HepG2 (cell line): ENCODE results near the gene AKT2. TPM values are rescaled to one million over a fixed set of nuclear protein-coding genes. Genes with fewer than 3 reads are reported as not detected.

ENCODE experiments used
- FOXA1 ChIP-seq, 2 experiments: fragments of 450-650 bp in 1 of 2; sonication (generic) in 1 of 2; formaldehyde crosslinking in 1 of 2; IDR thresholded peaks; 2 replicates each; pipeline versions ENCODE4 v1.4.0 to v1.6.1; 2016 to 2020; ENCODE audit warnings: missing genetic modification reagents in 1 of 2
- NFE2L2 ChIP-seq: fragments of 150-350 bp; IDR thresholded peaks from 2 replicates; pipeline ENCODE4 v1.6.1; 2014; ENCODE audit warnings: low read length
- NR2F2 ChIP-seq: IDR thresholded peaks from 2 replicates; pipeline ENCODE4 v1.6.1; 2012; ENCODE audit warnings: low read depth, inconsistent platforms, borderline replicate concordance
- POLR2AphosphoS5 ChIP-seq: IDR thresholded peaks from 2 replicates; pipeline ENCODE4 v1.6.1; 2012; ENCODE audit warnings: low read depth, low read length
- PPARG ChIP-seq: conservative IDR thresholded peaks from 2 replicates; pipeline ENCODE4 v1.6.1; 2016; ENCODE audit warnings: missing biosample characterization, missing genetic modification reagents
- PTBP1 ChIP-seq: fragments of 200-400 bp; formaldehyde crosslinking; IDR thresholded peaks from 2 replicates; pipeline ENCODE4 v1.6.1; 2018; ENCODE audit warnings: low read length, low read depth; ENCODE audit not compliant: poor library complexity, severe bottlenecking
- RBAK ChIP-seq: sonication (generic); formaldehyde crosslinking; IDR thresholded peaks from 2 replicates; pipeline ENCODE4 v1.5.1; 2020; ENCODE audit warnings: mild to moderate bottlenecking, missing genetic modification reagents
- RCOR2 ChIP-seq: IDR thresholded peaks from 2 replicates; pipeline ENCODE4 v1.6.1; 2016; ENCODE audit warnings: missing biosample characterization, missing genetic modification reagents
- SMAD1 ChIP-seq: sonication (generic); formaldehyde crosslinking; IDR thresholded peaks from 2 replicates; pipeline ENCODE4 v1.4.0; 2020; ENCODE audit warnings: missing genetic modification reagents, low read depth, mild to moderate bottlenecking, borderline replicate concordance
- ZBTB21 ChIP-seq: sonication (generic); formaldehyde crosslinking; IDR thresholded peaks from 2 replicates; pipeline ENCODE4 v1.4.0; 2020; ENCODE audit warnings: missing genetic modification reagents
- ZFP36L2 ChIP-seq: sonication (generic); formaldehyde crosslinking; IDR thresholded peaks from 2 replicates; pipeline ENCODE4 v1.4.0; 2020; ENCODE audit warnings: missing genetic modification reagents
- ZMYM4 ChIP-seq: sonication (generic); formaldehyde crosslinking; IDR thresholded peaks from 2 replicates; pipeline ENCODE4 v1.8.1; 2023; ENCODE audit warnings: mild to moderate bottlenecking, missing genetic modification reagents
- ZNF142 ChIP-seq: sonication (generic); formaldehyde crosslinking; IDR thresholded peaks from 2 replicates; pipeline ENCODE4 v1.4.0; 2020; ENCODE audit warnings: missing genetic modification reagents
- ZNF30 ChIP-seq: sonication (generic); formaldehyde crosslinking; IDR thresholded peaks from 2 replicates; pipeline ENCODE4 v1.5.0; 2020; ENCODE audit warnings: mild to moderate bottlenecking, missing genetic modification reagents
- ZNF556 ChIP-seq: sonication (generic); formaldehyde crosslinking; IDR thresholded peaks from 2 replicates; pipeline ENCODE4 v1.4.0; 2020; ENCODE audit warnings: mild to moderate bottlenecking, missing genetic modification reagents, borderline replicate concordance
- polyA plus RNA-seq, 8 experiments: library from polyadenylated mRNA; depleted of rRNA in 3 of 8; stranded (reverse) in 7 of 8; unstranded in 1 of 8; fragments of >200 nt; fragmentation: Illumina TruSeq in 4 of 8; extraction: Trizol in 4 of 8; gene quantifications; 2 replicates each; pipeline versions ENCODE4 v1.2.1 to v1.2.3, GENCODE V29; 2011 to 2016; ENCODE audit warnings: low read depth in 4 of 8, missing spikeins in 1 of 8, mixed read lengths in 1 of 8; ENCODE audit not compliant: insufficient read depth in 1 of 8
- total RNA-seq, 5 experiments: library from RNA; depleted of rRNA; stranded (reverse); fragments of >200 nt; fragmentation: Illumina TruSeq; extraction: Trizol; gene quantifications; 2 replicates each; pipeline ENCODE4 v1.2.3, GENCODE V29; 2016; ENCODE audit warnings: low read depth in 1 of 5
- TF ChIP-seq, protein P1 (sequence below): sonication (generic); formaldehyde crosslinking; IDR thresholded peaks from 2 replicates; pipeline ENCODE4 v1.5.1; 2020; ENCODE audit warnings: missing genetic modification reagents, mild to moderate bottlenecking, borderline replicate concordance
- TF ChIP-seq, protein P2 (sequence below): sonication (generic); formaldehyde crosslinking; IDR thresholded peaks from 2 replicates; pipeline ENCODE4 v1.8.1; 2022; ENCODE audit warnings: low read depth, mild to moderate bottlenecking, missing genetic modification reagents
- TF ChIP-seq, protein P3 (sequence below): sonication (generic); formaldehyde crosslinking; IDR thresholded peaks from 2 replicates; pipeline ENCODE4 v1.9.0; 2021; ENCODE audit warnings: missing genetic modification reagents, borderline replicate concordance

The AKT2 gene
- total and polyA plus RNA-seq, 2 of the 13 experiments (the other 11 are each of a cell fraction or from before 2014, with no cell fraction given) = 82.1 to 173 TPM

- no peak for TF ChIP-seq ZNF142 (CRISPR knock-in tag)
- TF ChIP-seq, protein P1, sequence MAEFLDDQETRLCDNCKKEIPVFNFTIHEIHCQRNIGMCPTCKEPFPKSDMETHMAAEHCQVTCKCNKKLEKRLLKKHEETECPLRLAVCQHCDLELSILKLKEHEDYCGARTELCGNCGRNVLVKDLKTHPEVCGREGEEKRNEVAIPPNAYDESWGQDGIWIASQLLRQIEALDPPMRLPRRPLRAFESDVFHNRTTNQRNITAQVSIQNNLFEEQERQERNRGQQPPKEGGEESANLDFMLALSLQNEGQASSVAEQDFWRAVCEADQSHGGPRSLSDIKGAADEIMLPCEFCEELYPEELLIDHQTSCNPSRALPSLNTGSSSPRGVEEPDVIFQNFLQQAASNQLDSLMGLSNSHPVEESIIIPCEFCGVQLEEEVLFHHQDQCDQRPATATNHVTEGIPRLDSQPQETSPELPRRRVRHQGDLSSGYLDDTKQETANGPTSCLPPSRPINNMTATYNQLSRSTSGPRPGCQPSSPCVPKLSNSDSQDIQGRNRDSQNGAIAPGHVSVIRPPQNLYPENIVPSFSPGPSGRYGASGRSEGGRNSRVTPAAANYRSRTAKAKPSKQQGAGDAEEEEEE = no peak
- no peak for TF ChIP-seq ZNF556 (CRISPR knock-in tag)
- no peak for TF ChIP-seq RCOR2
- TF ChIP-seq NR2F2 = peak; percentile 28; the same call in 1 of the 2 replicates
- TF ChIP-seq PPARG (CRISPR knock-in tag) = peak; percentile 54; the same call in 1 of the 2 replicates
- TF ChIP-seq ZFP36L2 (CRISPR knock-in tag) = no peak
- no peak for TF ChIP-seq ZBTB21
- no peak for TF ChIP-seq NFE2L2
- no peak for TF ChIP-seq PTBP1
- TF ChIP-seq POLR2AphosphoS5 = no peak; the same call in 1 of the 2 replicates
- no peak for TF ChIP-seq ZMYM4 (CRISPR knock-in tag)
- TF ChIP-seq FOXA1 (IDR thresholded peaks at IDR 0.05) = no peak
- TF ChIP-seq FOXA1 (CRISPR knock-in tag; IDR thresholded peaks at IDR 0.05) = 0 out of 2 replicates have a peak, but pooled peaks have one; percentile 18
- TF ChIP-seq, protein P2, sequence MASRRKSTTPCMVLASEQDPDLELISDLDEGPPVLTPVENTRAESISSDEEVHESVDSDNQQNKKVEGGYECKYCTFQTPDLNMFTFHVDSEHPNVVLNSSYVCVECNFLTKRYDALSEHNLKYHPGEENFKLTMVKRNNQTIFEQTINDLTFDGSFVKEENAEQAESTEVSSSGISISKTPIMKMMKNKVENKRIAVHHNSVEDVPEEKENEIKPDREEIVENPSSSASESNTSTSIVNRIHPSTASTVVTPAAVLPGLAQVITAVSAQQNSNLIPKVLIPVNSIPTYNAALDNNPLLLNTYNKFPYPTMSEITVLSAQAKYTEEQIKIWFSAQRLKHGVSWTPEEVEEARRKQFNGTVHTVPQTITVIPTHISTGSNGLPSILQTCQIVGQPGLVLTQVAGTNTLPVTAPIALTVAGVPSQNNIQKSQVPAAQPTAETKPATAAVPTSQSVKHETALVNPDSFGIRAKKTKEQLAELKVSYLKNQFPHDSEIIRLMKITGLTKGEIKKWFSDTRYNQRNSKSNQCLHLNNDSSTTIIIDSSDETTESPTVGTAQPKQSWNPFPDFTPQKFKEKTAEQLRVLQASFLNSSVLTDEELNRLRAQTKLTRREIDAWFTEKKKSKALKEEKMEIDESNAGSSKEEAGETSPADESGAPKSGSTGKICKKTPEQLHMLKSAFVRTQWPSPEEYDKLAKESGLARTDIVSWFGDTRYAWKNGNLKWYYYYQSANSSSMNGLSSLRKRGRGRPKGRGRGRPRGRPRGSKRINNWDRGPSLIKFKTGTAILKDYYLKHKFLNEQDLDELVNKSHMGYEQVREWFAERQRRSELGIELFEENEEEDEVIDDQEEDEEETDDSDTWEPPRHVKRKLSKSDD (CRISPR knock-in tag) = 0 out of 2 replicates have a peak, but pooled peaks have one; percentile 49
- TF ChIP-seq, protein P3, sequence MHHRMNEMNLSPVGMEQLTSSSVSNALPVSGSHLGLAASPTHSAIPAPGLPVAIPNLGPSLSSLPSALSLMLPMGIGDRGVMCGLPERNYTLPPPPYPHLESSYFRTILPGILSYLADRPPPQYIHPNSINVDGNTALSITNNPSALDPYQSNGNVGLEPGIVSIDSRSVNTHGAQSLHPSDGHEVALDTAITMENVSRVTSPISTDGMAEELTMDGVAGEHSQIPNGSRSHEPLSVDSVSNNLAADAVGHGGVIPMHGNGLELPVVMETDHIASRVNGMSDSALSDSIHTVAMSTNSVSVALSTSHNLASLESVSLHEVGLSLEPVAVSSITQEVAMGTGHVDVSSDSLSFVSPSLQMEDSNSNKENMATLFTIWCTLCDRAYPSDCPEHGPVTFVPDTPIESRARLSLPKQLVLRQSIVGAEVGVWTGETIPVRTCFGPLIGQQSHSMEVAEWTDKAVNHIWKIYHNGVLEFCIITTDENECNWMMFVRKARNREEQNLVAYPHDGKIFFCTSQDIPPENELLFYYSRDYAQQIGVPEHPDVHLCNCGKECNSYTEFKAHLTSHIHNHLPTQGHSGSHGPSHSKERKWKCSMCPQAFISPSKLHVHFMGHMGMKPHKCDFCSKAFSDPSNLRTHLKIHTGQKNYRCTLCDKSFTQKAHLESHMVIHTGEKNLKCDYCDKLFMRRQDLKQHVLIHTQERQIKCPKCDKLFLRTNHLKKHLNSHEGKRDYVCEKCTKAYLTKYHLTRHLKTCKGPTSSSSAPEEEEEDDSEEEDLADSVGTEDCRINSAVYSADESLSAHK = no peak
- TF ChIP-seq RBAK = no peak
- TF ChIP-seq ZNF30 (CRISPR knock-in tag) = no peak
- no peak for TF ChIP-seq SMAD1 (CRISPR knock-in tag)
Observed at GRCh38 chr19:40232479-40232878, 52.7 kb downstream of the AKT2 start (continued).
